IPS DF 4.7 (cell line): ENCODE measurements around the gene HOXC12.

ENCODE experiments used
- DNase-seq: peaks from one replicate; pipeline ENCODE4 v3.0.0-alpha.2; 2013; ENCODE audit warnings: low spot score; ENCODE audit errors: extremely low read depth

HOXC12 gene

DNA sequence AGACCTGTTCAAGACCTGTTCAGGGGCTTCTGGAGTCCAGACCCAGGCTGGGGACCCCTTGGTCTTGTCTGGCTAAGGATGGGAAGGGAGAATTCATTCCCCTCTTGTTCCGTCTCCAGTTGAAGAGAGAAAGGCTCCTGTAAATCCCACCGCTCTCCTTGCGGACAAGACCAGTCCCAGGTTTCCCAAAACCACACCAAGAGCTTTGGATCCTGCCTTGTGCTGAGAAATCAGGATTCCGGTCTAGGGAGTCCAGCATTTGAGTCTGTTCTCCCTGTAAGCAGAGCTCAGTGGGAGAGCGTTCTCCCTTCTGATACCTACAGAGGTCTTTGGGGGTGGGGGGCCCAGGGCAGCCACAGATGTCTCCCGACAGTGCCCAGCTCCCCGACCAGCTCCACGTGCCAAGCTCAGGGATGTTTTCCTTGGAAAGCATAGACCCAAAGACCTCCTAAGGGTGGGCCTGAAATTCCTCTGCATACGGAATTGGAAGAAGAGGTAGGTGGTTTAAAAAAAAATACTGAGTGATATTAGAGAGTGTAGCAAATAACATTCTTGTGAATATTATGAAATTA lies 14.2 kb upstream of the HOXC12 start:
- DNase-seq = no peak

GRCh38 chr12:53941187-53941586 lies 13.5 kb upstream of the HOXC12 start:
- no peak for DNase-seq

DNA sequence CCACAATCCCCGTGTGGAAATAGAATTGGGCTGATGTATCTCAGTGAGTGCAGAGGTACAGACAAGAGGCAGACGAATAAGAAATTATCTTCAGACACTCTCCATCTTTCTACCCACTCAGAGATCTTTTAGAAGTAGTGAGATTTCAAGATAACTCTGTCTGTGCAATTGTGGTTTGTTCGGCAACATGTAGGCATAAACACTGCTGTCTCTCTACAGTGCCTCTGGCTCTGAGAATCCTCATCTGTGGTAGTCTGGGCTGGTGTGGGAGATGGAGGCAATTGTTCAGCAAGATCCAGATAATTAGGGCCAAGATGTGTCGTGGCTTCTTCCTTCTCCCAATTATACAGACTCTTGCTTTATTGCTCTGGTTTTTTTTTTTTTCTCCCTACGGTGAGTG lies 13.0 kb upstream of the HOXC12 start:
- no peak for DNase-seq

- no peak for DNase-seq
Measured at GRCh38 chr12:53942467-53942997, 12.2 kb upstream of the HOXC12 start.

GRCh38 chr12:53944209-53944608 lies 10.5 kb upstream of the HOXC12 start:
- DNase-seq = no peak

- no peak for DNase-seq
Measured at GRCh38 chr12:53944907-53945847, 9.5 kb upstream of the HOXC12 start.

GRCh38 chr12:53947743-53948142 lies 7.0 kb upstream of the HOXC12 start:
- DNase-seq = no peak

DNA sequence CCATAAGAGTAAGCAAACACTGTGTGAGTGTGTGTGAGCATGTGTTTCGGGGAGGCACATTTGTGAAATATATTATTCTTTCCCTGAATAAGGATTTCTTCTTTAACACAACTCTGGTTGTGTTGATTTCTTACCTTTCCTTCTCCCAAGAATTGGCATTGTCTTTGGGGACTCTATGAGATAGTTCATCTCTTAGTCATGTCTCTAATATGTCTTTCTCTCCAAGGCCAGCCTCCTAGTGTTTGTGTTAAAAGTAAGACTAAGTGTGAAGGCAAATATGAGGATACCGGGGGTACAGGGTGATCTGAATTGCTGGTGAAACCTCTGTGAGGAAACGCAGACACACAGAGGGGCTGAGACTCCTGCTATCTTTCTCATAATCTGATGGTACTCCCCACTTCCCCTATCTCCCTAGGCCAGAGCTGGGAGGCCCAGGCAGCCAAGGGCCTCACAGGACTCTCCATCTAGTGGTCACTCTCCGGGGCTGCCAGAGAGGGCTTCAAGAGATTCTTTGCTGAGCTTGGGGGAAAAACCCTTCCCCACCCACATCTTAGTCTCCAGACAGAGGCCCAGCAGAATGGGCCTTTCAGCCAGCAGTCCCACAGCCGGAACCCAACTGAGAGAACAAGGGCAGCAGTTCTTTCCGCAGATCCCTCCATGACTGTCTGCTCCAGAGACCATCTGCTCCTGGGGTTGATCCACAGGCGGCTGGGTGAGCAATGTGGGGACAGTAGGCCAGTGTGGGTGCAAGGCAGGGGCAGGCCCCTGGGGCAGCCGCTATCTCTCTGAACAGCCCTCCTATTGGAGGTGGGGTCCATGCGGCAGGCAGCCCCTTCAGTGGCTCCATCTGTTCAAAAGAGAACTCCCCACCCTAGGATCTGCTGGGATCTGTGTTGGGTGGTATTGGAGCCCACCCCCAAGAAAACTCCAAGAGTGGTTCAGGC lies 5.8 kb upstream of the HOXC12 start:
- DNase-seq = no peak

- DNase-seq = no peak
Measured at GRCh38 chr12:53949631-53950436, 4.9 kb upstream of the HOXC12 start.

- no peak for DNase-seq
Measured at GRCh38 chr12:53950437-53950773, 4.3 kb upstream of the HOXC12 start.

DNA sequence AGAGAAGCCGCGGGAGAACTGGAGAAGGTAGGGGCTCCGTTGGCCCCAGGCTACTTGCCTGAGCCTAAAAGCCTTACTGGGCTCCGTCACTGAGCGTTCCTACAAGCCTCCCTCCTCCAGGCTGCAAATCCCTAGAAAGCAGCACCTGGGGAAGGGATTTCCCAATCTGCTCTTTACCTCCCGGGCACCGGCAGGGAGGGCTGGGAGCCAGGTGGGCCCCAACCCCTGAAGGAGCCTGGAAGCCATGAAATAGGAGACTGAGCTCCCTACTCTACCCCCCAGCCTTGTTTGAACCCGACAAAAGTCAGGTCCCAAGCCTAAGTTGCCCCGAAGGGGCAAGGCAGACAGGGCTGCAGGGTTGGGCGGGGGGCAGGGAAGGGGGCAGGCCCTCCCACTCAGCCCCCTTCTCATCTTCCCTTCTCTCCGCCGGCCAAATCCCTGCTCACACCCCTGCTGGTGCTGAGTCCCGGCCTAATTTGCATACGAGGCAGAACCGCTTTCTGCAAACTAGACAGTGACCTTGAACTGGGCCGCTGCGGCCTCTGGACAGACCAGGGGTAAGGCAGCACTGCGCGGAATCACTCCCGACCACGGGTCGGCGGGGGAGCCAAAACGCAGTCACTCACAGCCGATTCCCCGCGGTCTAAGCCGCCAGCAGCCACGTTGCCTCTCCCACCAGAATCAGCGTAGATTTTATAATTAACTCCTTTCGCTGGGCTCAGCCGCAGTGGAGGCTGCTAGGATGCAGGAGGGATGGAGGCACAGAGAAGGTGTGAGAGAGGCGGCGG lies 3.7 kb upstream of the HOXC12 start:
- no peak for DNase-seq

DNA sequence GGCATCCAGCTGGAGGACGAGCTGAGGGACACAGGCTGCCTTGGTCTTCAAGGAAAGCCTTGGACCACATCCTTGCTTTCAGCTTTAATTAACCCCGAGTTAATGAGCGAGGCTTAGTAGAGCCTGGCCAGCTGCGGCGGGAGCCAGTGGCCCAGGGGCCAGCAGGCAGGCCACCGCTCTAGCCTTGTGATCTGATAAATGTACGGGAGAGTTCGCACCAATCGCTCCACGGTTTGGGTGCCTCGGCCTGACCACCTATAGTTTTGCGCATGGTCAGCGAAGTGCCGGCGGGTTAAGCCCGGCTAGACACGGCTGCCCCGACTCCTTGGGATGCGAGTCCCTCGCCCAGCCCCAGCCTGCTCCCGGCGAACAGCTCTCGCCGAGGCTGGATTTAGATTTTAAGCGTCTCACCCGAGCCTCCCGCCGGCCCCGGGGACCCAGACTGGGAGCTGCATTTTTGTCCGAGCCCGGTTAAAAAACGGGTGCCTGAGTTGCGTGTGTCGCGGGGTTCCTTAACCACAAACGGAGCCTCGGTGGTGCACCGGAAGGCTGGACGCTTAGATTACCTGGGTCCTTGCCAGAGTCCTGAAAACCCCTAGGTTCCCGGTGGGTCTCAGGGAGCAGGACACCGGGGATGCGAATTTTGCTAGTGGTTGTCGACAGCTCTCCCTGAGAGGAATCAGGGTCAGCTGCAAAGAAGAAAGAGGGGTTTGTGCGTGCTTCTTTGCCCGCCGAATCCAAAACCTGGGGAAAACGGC lies 2.9 kb upstream of the HOXC12 start:
- no peak for DNase-seq

DNA sequence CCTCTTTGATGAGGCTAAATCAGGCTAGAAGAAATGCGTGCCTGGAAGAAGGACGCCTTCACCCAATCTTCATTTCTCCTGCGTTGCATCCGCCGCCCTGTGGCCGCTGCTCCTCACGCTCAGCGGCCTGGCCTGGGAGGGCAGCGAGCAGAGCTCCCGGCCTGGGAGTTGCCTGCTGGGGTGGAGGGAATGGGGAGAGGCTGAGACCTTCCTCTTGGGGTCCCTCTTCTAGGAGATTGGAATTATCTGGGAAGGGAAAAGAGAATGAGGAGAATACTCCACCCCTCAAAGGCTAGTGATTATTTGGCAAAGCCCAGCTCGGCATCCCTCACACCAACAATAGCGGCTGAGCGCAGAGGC lies 2.4 kb upstream of the HOXC12 start:
- no peak for DNase-seq

GRCh38 chr12:53952871-53953734 lies 1.6 kb upstream of the HOXC12 start:
- no peak for DNase-seq

- no peak for DNase-seq
Measured at GRCh38 chr12:53953831-53954693, 641 bp upstream of the HOXC12 start.

DNA sequence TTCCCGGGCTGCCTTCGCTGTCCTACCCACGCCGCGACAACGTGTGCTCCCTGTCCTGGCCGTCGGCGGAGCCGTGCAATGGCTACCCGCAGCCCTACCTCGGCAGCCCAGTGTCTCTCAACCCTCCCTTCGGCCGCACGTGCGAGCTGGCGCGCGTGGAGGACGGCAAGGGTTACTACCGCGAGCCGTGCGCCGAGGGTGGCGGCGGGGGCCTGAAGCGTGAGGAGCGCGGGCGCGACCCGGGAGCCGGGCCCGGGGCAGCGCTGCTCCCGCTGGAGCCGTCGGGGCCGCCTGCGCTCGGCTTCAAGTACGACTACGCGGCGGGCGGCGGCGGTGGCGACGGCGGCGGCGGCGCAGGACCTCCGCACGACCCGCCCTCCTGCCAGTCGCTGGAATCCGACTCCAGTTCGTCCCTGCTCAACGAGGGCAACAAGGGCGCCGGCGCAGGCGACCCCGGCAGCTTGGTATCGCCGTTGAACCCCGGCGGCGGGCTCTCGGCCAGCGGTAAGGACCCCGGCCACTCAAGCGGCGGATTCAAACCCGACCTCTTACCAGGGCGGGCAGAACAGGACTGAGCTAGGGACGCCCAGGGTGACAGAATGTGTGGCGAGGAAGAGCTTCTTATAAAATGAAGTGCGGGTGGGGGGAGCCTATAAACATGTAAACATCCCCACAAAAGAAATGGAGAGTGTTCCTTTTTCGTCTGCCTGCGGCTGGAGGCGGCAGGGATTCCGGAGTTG lies 503 bp downstream of the HOXC12 start:
- DNase-seq = no peak

- no peak for DNase-seq
Measured at GRCh38 chr12:53955776-53956250, 1.1 kb downstream of the HOXC12 start.
